ENCODE measurements around the gene YPEL3.

DNA sequence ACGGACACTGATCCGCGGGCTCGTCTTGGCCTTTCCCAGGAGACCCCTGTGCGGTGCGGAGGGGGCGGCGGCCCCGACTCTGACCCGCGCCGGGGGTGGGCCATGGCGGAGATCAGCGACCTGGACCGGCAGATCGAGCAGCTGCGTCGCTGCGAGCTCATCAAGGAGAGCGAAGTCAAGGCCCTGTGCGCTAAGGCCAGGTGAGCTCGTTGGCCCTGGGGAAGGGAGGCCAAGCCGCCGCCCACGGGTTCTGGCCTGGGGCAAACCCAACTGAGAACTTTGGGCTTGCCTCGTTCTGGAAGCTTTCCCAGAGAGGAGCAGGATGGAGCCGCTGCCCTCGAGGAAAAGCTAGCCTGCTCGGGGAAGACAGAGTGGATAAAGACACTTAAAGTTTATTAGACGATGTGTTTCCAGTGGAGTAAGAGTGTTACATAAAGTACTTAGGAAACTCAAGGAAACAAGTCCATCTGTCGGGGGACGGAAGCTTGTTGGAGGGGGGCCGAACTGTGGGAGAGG lies 19.7 kb downstream of the YPEL3 start:
- TF ChIP-seq CBX8 (IDR thresholded peaks at IDR 0.05) (no peak), BHLHE40 (IDR thresholded peaks at IDR 0.05; ENCODE audit: low read depth, low read length) (no peak), NFE2L2 (conservative IDR thresholded peaks at IDR 0.05; ENCODE audit: low read length) (no peak), POLR2A (IDR thresholded peaks at IDR 0.05; ENCODE audit: low read length) (no peak), SMC3 (IDR thresholded peaks at IDR 0.05) (no peak)
- TF ChIP-seq, protein P1, sequence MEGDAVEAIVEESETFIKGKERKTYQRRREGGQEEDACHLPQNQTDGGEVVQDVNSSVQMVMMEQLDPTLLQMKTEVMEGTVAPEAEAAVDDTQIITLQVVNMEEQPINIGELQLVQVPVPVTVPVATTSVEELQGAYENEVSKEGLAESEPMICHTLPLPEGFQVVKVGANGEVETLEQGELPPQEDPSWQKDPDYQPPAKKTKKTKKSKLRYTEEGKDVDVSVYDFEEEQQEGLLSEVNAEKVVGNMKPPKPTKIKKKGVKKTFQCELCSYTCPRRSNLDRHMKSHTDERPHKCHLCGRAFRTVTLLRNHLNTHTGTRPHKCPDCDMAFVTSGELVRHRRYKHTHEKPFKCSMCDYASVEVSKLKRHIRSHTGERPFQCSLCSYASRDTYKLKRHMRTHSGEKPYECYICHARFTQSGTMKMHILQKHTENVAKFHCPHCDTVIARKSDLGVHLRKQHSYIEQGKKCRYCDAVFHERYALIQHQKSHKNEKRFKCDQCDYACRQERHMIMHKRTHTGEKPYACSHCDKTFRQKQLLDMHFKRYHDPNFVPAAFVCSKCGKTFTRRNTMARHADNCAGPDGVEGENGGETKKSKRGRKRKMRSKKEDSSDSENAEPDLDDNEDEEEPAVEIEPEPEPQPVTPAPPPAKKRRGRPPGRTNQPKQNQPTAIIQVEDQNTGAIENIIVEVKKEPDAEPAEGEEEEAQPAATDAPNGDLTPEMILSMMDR (IDR thresholded peaks at IDR 0.05), result no peak
- TF ChIP-seq, protein P2, sequence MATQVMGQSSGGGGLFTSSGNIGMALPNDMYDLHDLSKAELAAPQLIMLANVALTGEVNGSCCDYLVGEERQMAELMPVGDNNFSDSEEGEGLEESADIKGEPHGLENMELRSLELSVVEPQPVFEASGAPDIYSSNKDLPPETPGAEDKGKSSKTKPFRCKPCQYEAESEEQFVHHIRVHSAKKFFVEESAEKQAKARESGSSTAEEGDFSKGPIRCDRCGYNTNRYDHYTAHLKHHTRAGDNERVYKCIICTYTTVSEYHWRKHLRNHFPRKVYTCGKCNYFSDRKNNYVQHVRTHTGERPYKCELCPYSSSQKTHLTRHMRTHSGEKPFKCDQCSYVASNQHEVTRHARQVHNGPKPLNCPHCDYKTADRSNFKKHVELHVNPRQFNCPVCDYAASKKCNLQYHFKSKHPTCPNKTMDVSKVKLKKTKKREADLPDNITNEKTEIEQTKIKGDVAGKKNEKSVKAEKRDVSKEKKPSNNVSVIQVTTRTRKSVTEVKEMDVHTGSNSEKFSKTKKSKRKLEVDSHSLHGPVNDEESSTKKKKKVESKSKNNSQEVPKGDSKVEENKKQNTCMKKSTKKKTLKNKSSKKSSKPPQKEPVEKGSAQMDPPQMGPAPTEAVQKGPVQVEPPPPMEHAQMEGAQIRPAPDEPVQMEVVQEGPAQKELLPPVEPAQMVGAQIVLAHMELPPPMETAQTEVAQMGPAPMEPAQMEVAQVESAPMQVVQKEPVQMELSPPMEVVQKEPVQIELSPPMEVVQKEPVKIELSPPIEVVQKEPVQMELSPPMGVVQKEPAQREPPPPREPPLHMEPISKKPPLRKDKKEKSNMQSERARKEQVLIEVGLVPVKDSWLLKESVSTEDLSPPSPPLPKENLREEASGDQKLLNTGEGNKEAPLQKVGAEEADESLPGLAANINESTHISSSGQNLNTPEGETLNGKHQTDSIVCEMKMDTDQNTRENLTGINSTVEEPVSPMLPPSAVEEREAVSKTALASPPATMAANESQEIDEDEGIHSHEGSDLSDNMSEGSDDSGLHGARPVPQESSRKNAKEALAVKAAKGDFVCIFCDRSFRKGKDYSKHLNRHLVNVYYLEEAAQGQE (IDR thresholded peaks at IDR 0.05), result no peak
- TF ChIP-seq, protein P3, sequence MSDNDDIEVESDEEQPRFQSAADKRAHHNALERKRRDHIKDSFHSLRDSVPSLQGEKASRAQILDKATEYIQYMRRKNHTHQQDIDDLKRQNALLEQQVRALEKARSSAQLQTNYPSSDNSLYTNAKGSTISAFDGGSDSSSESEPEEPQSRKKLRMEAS (IDR thresholded peaks at IDR 0.05), result no peak

Measured in A549 (cell line).